ENCODE results near the gene SKIC2.
"Not testable (repeated sequence)": the region's sequence is repeated elsewhere in the genome, so short reads cannot be mapped to it uniquely, and the experiment has no call there.

Gene SKIC2

GRCh38 chr6:31968791-31969711, 10.1 kb downstream of the SKIC2 start:
- no peak overlapping the region for H3K4me3 ChIP-seq (ENCODE audit: low read depth, low read length)

GRCh38 chr6:31969712-31970603, 11.0 kb downstream of the SKIC2 start:
- no peak overlapping the region for H3K4me3 ChIP-seq (ENCODE audit: low read depth, low read length)

- no peak overlapping the region for H3K4me3 ChIP-seq (ENCODE audit: low read depth, low read length)
Measured at GRCh38 chr6:31970604-31971271, 11.8 kb downstream of the SKIC2 start.

- peak overlapping the region; percentile 81 for H3K4me3 ChIP-seq (ENCODE audit: low read depth, low read length)
Measured at GRCh38 chr6:31971279-31971992, 12.5 kb downstream of the SKIC2 start.

- H3K4me3 ChIP-seq (ENCODE audit: low read depth, low read length) = peak within 1 kb of the TSS; percentile 81
Measured at GRCh38 chr6:31971993-31972708, 13.2 kb downstream of the SKIC2 start, which contains the start of gene DXO. TSS of gene DXO (minus strand) at chr6:31972138. CDS start at chr6:31971675, 463 bp downstream.

GRCh38 chr6:31972709-31973350, 13.9 kb downstream of the SKIC2 start:
- H3K4me3 ChIP-seq (ENCODE audit: low read depth, low read length) = peak overlapping the region; percentile 81

- H3K4me3 ChIP-seq (ENCODE audit: low read depth, low read length) = not testable (repeated sequence)
Measured at GRCh38 chr6:31976065-31976464, 17.1 kb downstream of the SKIC2 start.

- H3K4me3 ChIP-seq (ENCODE audit: low read depth, low read length) = no peak overlapping the region
Measured at GRCh38 chr6:31977816-31978431, 18.9 kb downstream of the SKIC2 start.

GRCh38 chr6:31978831-31979230, 19.9 kb downstream of the SKIC2 start:
- no peak overlapping the region for H3K4me3 ChIP-seq (ENCODE audit: low read depth, low read length)

GRCh38 chr6:31979238-31979898, 20.4 kb downstream of the SKIC2 start:
- no peak overlapping the region for H3K4me3 ChIP-seq (ENCODE audit: low read depth, low read length)

GRCh38 chr6:31980195-31980876, 21.4 kb downstream of the SKIC2 start:
- not testable (repeated sequence) for H3K4me3 ChIP-seq (ENCODE audit: low read depth, low read length)

GRCh38 chr6:31980998-31981397, 22.0 kb downstream of the SKIC2 start:
- H3K4me3 ChIP-seq (ENCODE audit: low read depth, low read length) = not testable (repeated sequence)

- H3K4me3 ChIP-seq (ENCODE audit: low read depth, low read length) = not testable (repeated sequence)
Measured at GRCh38 chr6:31981744-31982143, 22.8 kb downstream of the SKIC2 start, which contains the start of gene C4A. TSS of gene C4A (plus strand) at chr6:31982057. CDS start at chr6:31982108, 51 bp downstream.

- H3K4me3 ChIP-seq (ENCODE audit: low read depth, low read length) = not testable (repeated sequence)
Measured at GRCh38 chr6:31989363-31989762, 30.4 kb downstream of the SKIC2 start.

GRCh38 chr6:31994421-31994820, 35.4 kb downstream of the SKIC2 start:
- not testable (repeated sequence) for H3K4me3 ChIP-seq (ENCODE audit: low read depth, low read length)

GRCh38 chr6:31996385-31996784, 37.4 kb downstream of the SKIC2 start:
- H3K4me3 ChIP-seq (ENCODE audit: low read depth, low read length) = not testable (repeated sequence)

- not testable (repeated sequence) for H3K4me3 ChIP-seq (ENCODE audit: low read depth, low read length)
Measured at GRCh38 chr6:32002546-32003268, 43.7 kb downstream of the SKIC2 start.
